Transverse colon (tissue), 4 donors: ENCODE results near the gene CIC. TPM values are rescaled to one million over a fixed set of nuclear protein-coding genes. Genes with fewer than 3 reads are reported as not detected.
"Not testable (repeated sequence)": the region's sequence is repeated elsewhere in the genome, so short reads cannot be mapped to it uniquely, and the experiment has no call there.

Source experiments
- DNase-seq: peaks from one replicate; pipeline ENCODE4 v3.0.0-alpha.2; 2019
- H3K27ac ChIP-seq, 4 donors: fragments of 200-600 bp; sonication (generic); 2 replicates each; pipeline ENCODE4 v1.5.1; 2016 to 2018; ENCODE audit warnings: inconsistent platforms in 4 of 4
- H3K27me3 ChIP-seq: fragments of 200-600 bp; sonication (generic); 2 replicates; pipeline ENCODE4 v1.5.1; 2017; ENCODE audit warnings: inconsistent platforms
- H3K36me3 ChIP-seq, 4 donors: fragments of 200-600 bp; sonication (generic); 2 replicates each; pipeline ENCODE4 v1.5.1; 2017 to 2019; ENCODE audit warnings: inconsistent platforms in 4 of 4
- H3K4me1 ChIP-seq, 4 donors: fragments of 200-600 bp; sonication (generic); 2 replicates each; pipeline ENCODE4 v1.5.1; 2017 to 2020; ENCODE audit warnings: inconsistent platforms in 4 of 4
- H3K4me3 ChIP-seq, 4 donors: fragments of 200-600 bp; sonication (generic); 1 replicate in 1 of 4; 2 replicates in 3 of 4; pipeline versions ENCODE4 v1.5.1 to v1.6.1; 2017 to 2019; ENCODE audit warnings: inconsistent platforms in 4 of 4
- H3K9me3 ChIP-seq, 2 donors: fragments of 200-600 bp; sonication (generic); 2 replicates each; pipeline ENCODE4 v1.5.1; 2017 to 2019; ENCODE audit warnings: inconsistent platforms in 2 of 2
- CTCF ChIP-seq, 5 experiments: fragments of 200-600 bp in 3 of 5; fragments of 450-650 bp in 2 of 5; sonication (generic) in 3 of 5; IDR thresholded peaks; 1 replicate in 2 of 5; 2 replicates in 3 of 5; pipeline ENCODE4 v1.5.1; 2016 to 2017; ENCODE audit warnings: antibody characterized with exemption in 5 of 5, inconsistent platforms in 3 of 5, mild to moderate bottlenecking in 2 of 5, moderate library complexity in 1 of 5
- EP300 ChIP-seq: sonication (generic); formaldehyde crosslinking; IDR thresholded peaks from one replicate; pipeline ENCODE4 v1.6.1; 2017; ENCODE audit warnings: antibody characterized with exemption, low read depth
- POLR2A ChIP-seq: fragments of 450-650 bp; IDR thresholded peaks from one replicate; pipeline ENCODE4 v1.6.1; 2016; ENCODE audit warnings: antibody characterized with exemption, mild to moderate bottlenecking, moderate library complexity
- POLR2AphosphoS5 ChIP-seq, 3 donors: sonication (generic); formaldehyde crosslinking; IDR thresholded peaks; one replicate each; pipeline ENCODE4 v1.6.1; 2016; ENCODE audit warnings: antibody characterized with exemption in 3 of 3
- WGBS, 2 donors: methylation state at CpG; one replicate each; pipeline ENCODE4 v1.1.5; 2018; ENCODE audit warnings: low coverage in 1 of 2; 5-methylcytosine and 5-hydroxymethylcytosine counted together
- in situ Hi-C, 4 donors: fragments of 200-750 bp; cut with MboI; loops; one replicate each; pipeline versions ENCODE4 v1.15.0 to v1.15.1; 2017; ENCODE audit warnings: low sequenced_read_pairs in 3 of 4, low pct_ligation_motif_present in 1 of 4, low pct_unique_long_range_greater_than_20kb in 1 of 4
- intact Hi-C: fragments of 100-400 bp; cut with DNase I; formaldehyde crosslinking; loops from one replicate; pipeline ENCODE4 v1.15.1; 2023; ENCODE audit warnings: low total_unique reads
- total RNA-seq, 4 donors: library from RNA; depleted of rRNA; stranded (reverse); fragments of >200 nt; gene quantifications; one replicate each; pipeline ENCODE4 v1.1.0, GENCODE V29; 2016

CIC gene
- total RNA-seq, 4 donors from 2014 or later = 35.1 to 96.5 (median 43.6) TPM

DNA sequence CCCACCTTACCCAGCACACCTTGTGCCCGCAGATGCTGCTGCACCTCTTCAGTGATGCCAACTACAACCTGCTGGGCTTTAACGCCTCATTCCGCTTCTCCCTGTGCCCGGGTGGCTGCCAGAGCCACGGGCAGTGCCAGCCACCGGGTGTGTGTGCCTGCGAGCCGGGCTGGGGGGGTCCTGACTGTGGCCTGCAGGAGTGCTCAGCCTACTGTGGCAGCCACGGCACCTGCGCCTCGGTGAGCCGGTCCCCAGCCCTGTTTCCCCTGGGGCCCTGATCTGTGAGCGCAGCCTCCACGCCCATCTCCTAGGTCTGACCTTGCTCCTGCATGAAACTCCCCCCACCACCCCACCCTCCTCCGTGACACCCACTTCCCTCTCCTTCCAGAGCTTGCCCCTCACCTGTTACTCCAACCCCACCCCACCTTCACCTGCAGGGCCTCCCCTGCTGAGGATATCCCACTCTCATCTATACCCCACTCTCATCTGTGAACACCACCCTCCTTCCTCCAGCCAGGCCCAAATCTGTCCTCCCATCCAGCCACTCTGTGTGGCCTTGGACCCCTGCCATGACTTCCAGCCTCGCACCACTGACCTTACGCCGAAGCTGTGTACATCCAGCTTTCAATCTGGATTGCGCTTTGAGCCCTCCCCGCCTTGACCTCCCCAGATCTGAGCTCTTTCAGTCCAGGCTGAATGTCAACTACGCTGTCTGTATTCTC is 65.1 kb downstream of the CIC start:
- Histone ChIP-seq H3K36me3 (no peaks in the 10 kb centered on the region), H3K4me1 (no peaks in the 10 kb centered on the region), H3K27me3 (no peaks in the 10 kb centered on the region), H3K27ac (no peak overlapping the region), H3K9me3 (no peaks in the 10 kb centered on the region), H3K4me3 (no peak overlapping the region)
- intact Hi-C loops = no loop called here
- TF ChIP-seq POLR2A (no peak), CTCF (IDR thresholded peaks at IDR 0.05) (no peak), EP300 (no peak), POLR2AphosphoS5 (IDR thresholded peaks at IDR 0.05) (no peak)
- DNase-seq = no peak
- WGBS, 2 donors = 90 to 95% methylated on average over 4 to 21 of the region's 21 CpGs
- in situ Hi-C loops = no loop called here

GRCh38 chr19:42334697-42335373 is 65.8 kb downstream of the CIC start:
- H3K4me1 ChIP-seq = no peaks in the 10 kb centered on the region
- DNase-seq = no peak
- intact Hi-C loops = no loop called here
- H3K9me3 ChIP-seq = no peaks in the 10 kb centered on the region
- 84 to 90% methylated on average over 2 to 13 of the region's 13 CpGs for WGBS, 2 donors
- in situ Hi-C loops = no loop called here
- no peak overlapping the region for H3K4me3 ChIP-seq
- H3K27ac ChIP-seq = no peak overlapping the region
- TF ChIP-seq POLR2A (no peak), EP300 (no peak), CTCF (IDR thresholded peaks at IDR 0.05) (no peak), POLR2AphosphoS5 (IDR thresholded peaks at IDR 0.05) (no peak)
- H3K36me3 ChIP-seq = no peaks in the 10 kb centered on the region
- no peaks in the 10 kb centered on the region for H3K27me3 ChIP-seq

DNA sequence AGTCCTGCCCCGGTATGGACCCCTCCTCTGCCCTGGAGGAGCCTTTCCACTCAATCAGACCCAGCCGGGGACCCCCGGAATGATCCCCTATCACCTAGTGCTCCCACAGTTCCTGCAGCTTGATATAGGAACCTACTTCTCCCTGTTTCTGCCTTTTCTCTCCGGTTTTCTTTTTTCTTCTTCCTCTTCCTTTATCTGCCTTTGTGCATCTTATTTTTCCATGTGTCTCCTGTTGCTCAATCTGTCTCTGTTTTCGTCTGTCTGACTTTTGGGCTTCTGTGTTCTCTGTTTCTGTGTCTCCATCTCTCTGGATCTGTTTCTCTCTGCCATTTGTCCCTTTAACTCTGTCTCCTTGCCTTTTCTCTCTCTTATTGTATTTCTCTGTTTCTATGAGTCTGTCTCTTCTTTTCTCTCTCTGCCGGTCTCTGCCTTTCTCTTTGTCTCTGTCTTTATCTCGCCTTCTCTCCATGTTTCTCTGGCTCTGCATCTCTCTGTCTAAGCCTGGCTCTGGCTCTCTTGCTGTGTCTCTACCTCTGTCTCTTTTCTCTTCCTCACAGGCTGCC is 66.4 kb downstream of the CIC start:
- H3K36me3 ChIP-seq = no peaks in the 10 kb centered on the region
- H3K27me3 ChIP-seq = no peaks in the 10 kb centered on the region
- H3K27ac ChIP-seq = no peak overlapping the region
- no peak overlapping the region for H3K4me3 ChIP-seq
- intact Hi-C loops = no loop called here
- 83 to 92% methylated on average over 4 to 7 of the region's 7 CpGs for WGBS, 2 donors
- no peak for DNase-seq
- no peak for TF ChIP-seq EP300
- no peak for TF ChIP-seq POLR2AphosphoS5 (IDR thresholded peaks at IDR 0.05)
- no peak for TF ChIP-seq POLR2A
- no peak for TF ChIP-seq CTCF (IDR thresholded peaks at IDR 0.05)
- H3K9me3 ChIP-seq = no peaks in the 10 kb centered on the region
- H3K4me1 ChIP-seq = no peaks in the 10 kb centered on the region
- in situ Hi-C loops = no loop called here

DNA sequence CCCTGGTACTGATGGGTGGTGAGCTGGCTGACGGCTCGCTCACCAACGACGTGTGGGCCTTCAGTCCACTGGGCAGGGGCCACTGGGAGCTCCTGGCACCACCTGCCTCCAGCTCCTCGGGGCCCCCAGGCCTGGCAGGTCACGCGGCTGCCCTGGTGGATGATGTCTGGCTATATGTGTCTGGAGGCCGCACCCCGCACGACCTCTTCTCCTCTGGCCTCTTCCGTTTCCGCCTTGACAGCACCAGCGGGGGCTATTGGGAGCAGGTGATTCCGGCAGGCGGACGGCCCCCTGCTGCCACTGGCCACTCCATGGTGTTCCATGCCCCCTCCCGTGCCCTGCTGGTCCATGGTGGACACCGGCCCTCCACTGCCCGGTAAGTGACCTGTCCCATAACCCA is 66.9 kb downstream of the CIC start:
- Histone ChIP-seq H3K4me3 (no peak overlapping the region), H3K9me3 (no peaks in the 10 kb centered on the region), H3K36me3 (no peaks in the 10 kb centered on the region), H3K4me1 (no peaks in the 10 kb centered on the region), H3K27ac (no peak overlapping the region), H3K27me3 (no peaks in the 10 kb centered on the region)
- in situ Hi-C loops = no loop called here
- DNase-seq = no peak
- TF ChIP-seq EP300 (no peak), CTCF (IDR thresholded peaks at IDR 0.05) (no peak), POLR2A (no peak), POLR2AphosphoS5 (IDR thresholded peaks at IDR 0.05) (no peak)
- intact Hi-C loops = no loop called here
- 92% methylated on average over 19 of the region's 19 CpGs; no CpG with 5 or more reads in 1 of the 2 donors for WGBS, 2 donors

- intact Hi-C loops, H3K27me3 ChIP-seq, in situ Hi-C loops, DNase-seq, H3K9me3 ChIP-seq, H3K4me1 ChIP-seq, H3K36me3 ChIP-seq, H3K27ac ChIP-seq, H3K4me3 ChIP-seq: not testable (repeated sequence)
- 88 to 94% methylated on average over 2 to 7 of the region's 7 CpGs for WGBS, 2 donors
Measured at GRCh38 chr19:42339126-42339860, 70.2 kb downstream of the CIC start.

DNA sequence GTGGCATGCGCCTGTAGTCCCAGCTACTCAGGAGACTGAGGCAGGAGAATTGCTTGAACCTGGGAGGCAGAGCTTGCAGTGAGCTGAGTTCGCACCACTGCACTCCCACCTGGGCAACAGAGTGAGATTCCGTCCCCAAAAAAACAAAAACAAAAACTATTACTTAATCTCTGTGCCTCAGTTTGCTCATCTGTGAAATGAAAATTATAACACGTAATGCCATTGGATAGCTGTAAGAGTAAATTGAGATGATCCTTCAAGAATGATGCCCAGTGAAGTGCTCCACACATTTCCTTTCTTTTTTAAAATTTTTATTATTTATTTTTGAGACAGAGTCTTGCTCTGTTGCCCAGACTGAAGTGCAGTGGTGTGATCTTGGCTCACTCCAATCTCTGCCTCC is 70.9 kb downstream of the CIC start:
- intact Hi-C loops, H3K36me3 ChIP-seq, H3K27ac ChIP-seq, H3K4me3 ChIP-seq, H3K27me3 ChIP-seq, DNase-seq, H3K9me3 ChIP-seq, H3K4me1 ChIP-seq, in situ Hi-C loops: not testable (repeated sequence)
- WGBS, 2 donors = 98% methylated on average over 4 of the region's 4 CpGs; no CpG with 5 or more reads in 1 of the 2 donors
